Retinal pigment epithelial cell (primary cell): Measurements from ENCODE around the gene UGT1A3.

Experiments
- DNase-seq: peaks from one replicate; pipeline ENCODE4 v3.0.0-alpha.2; 2010; ENCODE audit warnings: low read depth
- H3K4me3 ChIP-seq: 2 replicates; pipeline ENCODE4 v1.5.1; 2011; ENCODE audit warnings: mild to moderate bottlenecking, low read length, control low read depth, moderate library complexity
- CTCF ChIP-seq: conservative IDR thresholded peaks from 2 replicates; pipeline ENCODE4 v1.5.1; 2011; ENCODE audit warnings: low read depth, low read length, control low read depth, inconsistent platforms

The UGT1A3 gene

GRCh38 chr2:233821709-233822100 lies 92.9 kb downstream of the UGT1A3 start:
- H3K4me3 ChIP-seq: no peak overlapping the region
- no peak for TF ChIP-seq CTCF
- no peak for DNase-seq

- no peak for TF ChIP-seq CTCF
- DNase-seq: no peak
- no peak overlapping the region for H3K4me3 ChIP-seq
These were observed 93.4 kb downstream of the UGT1A3 start for GRCh38 chr2:233822101-233822771.
